ENCODE results near the gene ATR.
"Not testable (repeated sequence)": the region's sequence is repeated elsewhere in the genome, so short reads cannot be mapped to it uniquely, and the experiment has no call there.

Gene ATR

DNA sequence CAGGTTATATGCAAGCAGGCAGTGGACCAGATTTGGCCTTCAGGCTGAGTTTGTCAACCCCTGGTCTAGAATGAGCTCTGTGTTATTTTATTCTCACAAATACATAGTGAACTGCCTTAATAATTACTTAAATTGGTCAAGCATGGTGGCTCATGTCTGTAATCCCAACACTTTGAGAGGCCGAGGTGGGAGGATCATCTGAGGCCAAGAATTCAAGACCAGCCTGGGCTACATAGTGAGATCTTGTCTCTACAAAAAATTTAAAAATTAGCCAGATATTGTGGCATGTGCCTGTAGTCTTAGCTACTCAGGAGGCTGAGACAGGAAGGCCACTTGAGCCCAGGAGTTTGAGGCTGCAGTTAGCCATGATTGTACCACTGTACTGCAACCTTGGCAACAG lies 32.7 kb upstream of the ATR start:
- TF ChIP-seq, protein P1, sequence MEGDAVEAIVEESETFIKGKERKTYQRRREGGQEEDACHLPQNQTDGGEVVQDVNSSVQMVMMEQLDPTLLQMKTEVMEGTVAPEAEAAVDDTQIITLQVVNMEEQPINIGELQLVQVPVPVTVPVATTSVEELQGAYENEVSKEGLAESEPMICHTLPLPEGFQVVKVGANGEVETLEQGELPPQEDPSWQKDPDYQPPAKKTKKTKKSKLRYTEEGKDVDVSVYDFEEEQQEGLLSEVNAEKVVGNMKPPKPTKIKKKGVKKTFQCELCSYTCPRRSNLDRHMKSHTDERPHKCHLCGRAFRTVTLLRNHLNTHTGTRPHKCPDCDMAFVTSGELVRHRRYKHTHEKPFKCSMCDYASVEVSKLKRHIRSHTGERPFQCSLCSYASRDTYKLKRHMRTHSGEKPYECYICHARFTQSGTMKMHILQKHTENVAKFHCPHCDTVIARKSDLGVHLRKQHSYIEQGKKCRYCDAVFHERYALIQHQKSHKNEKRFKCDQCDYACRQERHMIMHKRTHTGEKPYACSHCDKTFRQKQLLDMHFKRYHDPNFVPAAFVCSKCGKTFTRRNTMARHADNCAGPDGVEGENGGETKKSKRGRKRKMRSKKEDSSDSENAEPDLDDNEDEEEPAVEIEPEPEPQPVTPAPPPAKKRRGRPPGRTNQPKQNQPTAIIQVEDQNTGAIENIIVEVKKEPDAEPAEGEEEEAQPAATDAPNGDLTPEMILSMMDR (IDR thresholded peaks at IDR 0.05; ENCODE audit: insufficient read depth, low read length, poor library complexity, severe bottlenecking), result no peak
- Histone ChIP-seq H3K36me3 (ENCODE audit: control insufficient read depth, insufficient read depth, low read length) (no peaks in the 10 kb centered on the region), H3K27me3 (replicated peaks; ENCODE audit: control insufficient read depth, insufficient read depth, low read length) (no peaks in the 10 kb centered on the region; the same call in 1 of the 2 replicates), H3K4me3 (replicated peaks; ENCODE audit: low read depth, low read length) (no peak overlapping the region)
- no peak for DNase-seq (ENCODE audit: extremely low read depth, insufficient read length)

DNA sequence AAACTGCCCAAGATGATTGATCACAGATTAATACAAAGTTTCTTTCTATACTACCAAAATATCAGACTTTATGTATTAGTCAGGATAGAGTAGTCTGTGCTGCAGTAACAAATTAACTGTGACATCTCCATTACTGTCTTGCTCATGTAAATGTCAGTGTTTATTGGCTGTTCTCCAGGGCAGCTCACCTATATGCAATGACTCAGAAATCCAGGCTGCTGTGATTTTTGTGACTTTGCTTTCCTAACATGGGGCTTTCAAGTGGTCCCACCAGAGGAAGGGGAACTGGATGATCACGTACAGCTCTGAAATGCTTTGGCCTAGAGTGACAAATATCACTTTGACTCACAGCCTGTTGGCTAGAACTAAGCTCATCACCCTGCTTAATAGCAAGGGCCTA lies 30.6 kb upstream of the ATR start:
- DNase-seq (ENCODE audit: extremely low read depth, insufficient read length), result no peak
- H3K36me3 ChIP-seq (ENCODE audit: control insufficient read depth, insufficient read depth, low read length), result no peaks in the 10 kb centered on the region
- no peaks in the 10 kb centered on the region; the same call in 1 of the 2 replicates for H3K27me3 ChIP-seq (replicated peaks; ENCODE audit: control insufficient read depth, insufficient read depth, low read length)
- no peak overlapping the region for H3K4me3 ChIP-seq (replicated peaks; ENCODE audit: low read depth, low read length)
- TF ChIP-seq, protein P1 (IDR thresholded peaks at IDR 0.05; ENCODE audit: insufficient read depth, low read length, poor library complexity, severe bottlenecking), result no peak

DNA sequence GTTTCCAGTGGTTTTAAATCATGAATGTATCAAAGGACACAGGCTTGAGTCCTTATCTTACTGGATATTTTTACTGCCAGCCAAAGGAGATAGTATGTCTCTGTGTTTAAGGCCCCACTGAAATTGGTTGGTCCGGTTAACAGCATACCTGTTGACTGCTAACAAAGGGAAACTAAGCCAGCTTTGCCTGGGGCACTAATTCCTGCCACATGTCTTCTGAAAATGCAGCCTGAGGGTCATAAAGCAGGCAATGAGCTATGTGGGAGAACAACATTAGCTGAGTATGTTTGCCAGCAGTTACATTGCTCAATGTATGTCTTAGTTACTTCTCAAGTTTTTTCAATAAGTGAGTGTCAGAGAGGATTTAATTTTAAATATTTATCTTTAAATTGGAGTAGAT lies 30.1 kb upstream of the ATR start:
- Histone ChIP-seq H3K4me3 (replicated peaks; ENCODE audit: low read depth, low read length) (no peak overlapping the region), H3K27me3 (replicated peaks; ENCODE audit: control insufficient read depth, insufficient read depth, low read length) (no peaks in the 10 kb centered on the region), H3K36me3 (ENCODE audit: control insufficient read depth, insufficient read depth, low read length) (no peaks in the 10 kb centered on the region)
- DNase-seq (ENCODE audit: extremely low read depth, insufficient read length), result no peak
- TF ChIP-seq, protein P1 (IDR thresholded peaks at IDR 0.05; ENCODE audit: insufficient read depth, low read length, poor library complexity, severe bottlenecking), result no peak

DNA sequence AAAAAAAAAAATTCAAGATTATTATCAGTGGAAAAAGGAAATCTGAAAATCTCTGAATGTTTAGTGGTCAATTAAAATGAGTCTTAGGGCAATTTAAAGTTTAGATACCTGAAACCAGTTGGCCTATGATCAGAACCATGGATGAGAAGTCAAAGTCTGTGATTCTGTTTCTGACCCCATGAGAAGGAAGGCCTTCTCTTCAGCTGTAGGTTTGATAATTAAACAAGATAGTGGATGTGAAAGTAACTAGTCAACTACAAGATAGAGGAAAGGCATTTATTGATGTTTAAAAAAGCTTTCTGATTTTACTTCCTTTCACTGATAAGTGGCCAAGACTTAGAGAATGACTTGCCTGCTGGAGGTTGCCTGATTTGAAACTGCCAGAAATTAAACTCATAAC lies 26.4 kb upstream of the ATR start:
- Histone ChIP-seq H3K36me3 (ENCODE audit: control insufficient read depth, insufficient read depth, low read length) (no peaks in the 10 kb centered on the region), H3K27me3 (replicated peaks; ENCODE audit: control insufficient read depth, insufficient read depth, low read length) (no peaks in the 10 kb centered on the region), H3K4me3 (replicated peaks; ENCODE audit: low read depth, low read length) (no peak overlapping the region)
- DNase-seq (ENCODE audit: extremely low read depth, insufficient read length), result no peak
- TF ChIP-seq, protein P1 (IDR thresholded peaks at IDR 0.05; ENCODE audit: insufficient read depth, low read length, poor library complexity, severe bottlenecking), result no peak

DNA sequence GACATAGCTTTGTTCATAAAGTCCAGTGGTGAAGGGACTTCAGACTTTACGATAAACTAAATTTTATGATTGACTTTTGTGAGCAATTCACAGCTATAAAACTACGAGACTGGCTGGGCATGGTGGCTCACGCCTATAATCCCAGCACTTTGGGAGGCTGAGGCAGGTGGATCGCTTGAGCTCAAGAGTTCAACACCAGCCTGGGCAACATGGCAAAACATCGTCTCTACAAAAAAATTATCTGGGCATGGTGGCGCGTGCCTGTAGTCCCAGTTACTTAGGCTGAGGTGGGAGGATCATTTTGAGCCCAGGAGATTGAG lies 24.8 kb upstream of the ATR start:
- not testable (repeated sequence) for DNase-seq (ENCODE audit: extremely low read depth, insufficient read length); H3K36me3 ChIP-seq (ENCODE audit: control insufficient read depth, insufficient read depth, low read length); H3K4me3 ChIP-seq (replicated peaks; ENCODE audit: low read depth, low read length); H3K27me3 ChIP-seq (replicated peaks; ENCODE audit: control insufficient read depth, insufficient read depth, low read length)

DNA sequence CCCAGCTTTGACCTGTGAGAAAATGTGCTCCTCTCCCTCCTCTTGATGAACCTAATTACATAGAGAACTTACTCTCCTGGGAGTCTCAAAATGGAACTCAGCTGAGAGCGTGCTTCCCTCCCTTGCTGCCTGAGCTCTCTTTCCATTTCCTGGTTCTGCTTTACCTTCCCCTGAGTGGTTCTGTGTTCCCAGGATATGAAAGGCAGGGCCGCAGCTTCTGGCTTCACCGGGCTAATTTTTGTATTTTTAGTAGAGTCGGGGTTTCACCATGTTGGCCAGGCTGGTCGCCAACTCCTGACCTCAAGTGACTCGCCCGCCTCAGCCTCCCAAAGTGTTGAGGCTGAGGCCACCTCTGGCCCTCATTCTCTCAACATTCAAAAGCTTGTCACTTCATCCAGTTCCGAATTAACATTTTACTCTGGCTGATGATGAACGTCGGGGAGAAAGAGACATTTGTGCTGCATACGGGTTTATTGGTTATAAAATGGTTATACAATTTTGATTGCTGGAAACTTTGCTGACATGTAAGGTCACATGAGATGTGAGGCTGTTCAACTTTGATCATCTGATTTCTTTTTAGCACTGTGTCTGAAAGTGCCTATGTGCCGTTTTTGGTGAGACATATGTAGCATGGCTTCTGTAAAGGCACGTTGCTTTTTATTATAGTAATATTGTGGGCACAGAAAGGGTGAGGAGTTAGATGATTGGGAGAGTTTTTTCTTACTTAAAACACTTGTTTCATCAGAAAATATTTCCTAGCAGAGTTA lies 24.3 kb upstream of the ATR start:
- TF ChIP-seq, protein P1 (IDR thresholded peaks at IDR 0.05; ENCODE audit: insufficient read depth, low read length, poor library complexity, severe bottlenecking), result no peak
- no peaks in the 10 kb centered on the region for H3K27me3 ChIP-seq (replicated peaks; ENCODE audit: control insufficient read depth, insufficient read depth, low read length)
- no peaks in the 10 kb centered on the region for H3K36me3 ChIP-seq (ENCODE audit: control insufficient read depth, insufficient read depth, low read length)
- no peak overlapping the region for H3K4me3 ChIP-seq (replicated peaks; ENCODE audit: low read depth, low read length)
- DNase-seq (ENCODE audit: extremely low read depth, insufficient read length), result no peak
